RWPE2 (cell line): Measurements from ENCODE around the gene PIK3CD.

Experiments used
- ATAC-seq: fragments of 200-7000 bp; cut with Tn5 transposase; 3 replicates; pipeline ENCODE4 v1.9.1; 2021; ENCODE audit warnings: low read depth
- DNase-seq: peaks from one replicate; pipeline ENCODE4 v3.0.0-alpha.2; 2020; ENCODE audit warnings: low spot score
- H3K27ac ChIP-seq: fragments of 450-650 bp; 2 replicates; pipeline ENCODE4 v1.5.1; 2017; ENCODE audit warnings: mild to moderate bottlenecking; ENCODE audit not compliant: poor library complexity, severe bottlenecking
- H3K27me3 ChIP-seq: fragments of 250-450 bp; sonication (Bioruptor Pico); 2 replicates; pipeline ENCODE4 v1.5.1; 2021; ENCODE audit warnings: mild to moderate bottlenecking, moderate library complexity; ENCODE audit not compliant: insufficient read depth, poor library complexity, severe bottlenecking
- H3K36me3 ChIP-seq: fragments of 250-450 bp; sonication (Bioruptor Pico); 2 replicates; pipeline ENCODE4 v1.5.1; 2020; ENCODE audit warnings: low read depth, mild to moderate bottlenecking, moderate library complexity
- H3K4me1 ChIP-seq: fragments of 250-450 bp; sonication (Bioruptor Pico); 2 replicates; pipeline ENCODE4 v1.5.1; 2021; ENCODE audit warnings: mild to moderate bottlenecking, moderate library complexity; ENCODE audit not compliant: insufficient read depth, poor library complexity, severe bottlenecking
- H3K4me3 ChIP-seq: fragments of 250-450 bp; sonication (Bioruptor Pico); 2 replicates; pipeline ENCODE4 v1.5.1; 2021; ENCODE audit warnings: mild to moderate bottlenecking, moderate library complexity; ENCODE audit not compliant: severe bottlenecking
- H3K9me3 ChIP-seq: fragments of 250-450 bp; sonication (Bioruptor Pico); 2 replicates; pipeline ENCODE4 v1.5.1; 2021; ENCODE audit warnings: mild to moderate bottlenecking, moderate library complexity; ENCODE audit not compliant: severe bottlenecking
- CTCF ChIP-seq: fragments of 450-650 bp; IDR thresholded peaks from one replicate; pipeline ENCODE4 v1.5.1; 2017; ENCODE audit warnings: mild to moderate bottlenecking, moderate library complexity; ENCODE audit not compliant: poor library complexity, severe bottlenecking

Gene PIK3CD

GRCh38 chr1:9654051-9654833 lies 2.7 kb downstream of the PIK3CD start:
- no peak overlapping the region for H3K4me3 ChIP-seq
- no peaks in the 10 kb centered on the region for H3K27me3 ChIP-seq
- DNase-seq: no peak

GRCh38 chr1:9654834-9655723 lies 3.5 kb downstream of the PIK3CD start:
- no peak overlapping the region for H3K27ac ChIP-seq
- H3K4me1 ChIP-seq: peaks cover 11% of the 10 kb centered on the region
- H3K9me3 ChIP-seq: no peaks in the 10 kb centered on the region
- DNase-seq (no peak), ATAC-seq (no peak)
- no peak overlapping the region for H3K4me3 ChIP-seq
- no peaks in the 10 kb centered on the region for H3K36me3 ChIP-seq
- TF ChIP-seq CTCF: no peak
- H3K27me3 ChIP-seq: no peaks in the 10 kb centered on the region

More at GRCh38 chr1:9654051-9654833, 2.7 kb downstream of the PIK3CD start:
- H3K27ac ChIP-seq: no peak overlapping the region
- no peaks in the 10 kb centered on the region for H3K9me3 ChIP-seq
- no peak for TF ChIP-seq CTCF
- no peak for ATAC-seq
- H3K36me3 ChIP-seq: no peaks in the 10 kb centered on the region
- peaks cover 7% of the 10 kb centered on the region for H3K4me1 ChIP-seq

- no peak for ATAC-seq
- Histone ChIP-seq H3K4me3 (no peak overlapping the region), H3K36me3 (no peaks in the 10 kb centered on the region), H3K27ac (no peak overlapping the region), H3K4me1 (peaks cover 11% of the 10 kb centered on the region), H3K9me3 (no peaks in the 10 kb centered on the region), H3K27me3 (no peaks in the 10 kb centered on the region)
- no peak for TF ChIP-seq CTCF
- no peak for DNase-seq
Observed at GRCh38 chr1:9655836-9656235, 4.3 kb downstream of the PIK3CD start.

- H3K36me3 ChIP-seq: no peaks in the 10 kb centered on the region
- DNase-seq: no peak
- no peak overlapping the region for H3K27ac ChIP-seq
- H3K4me1 ChIP-seq: peaks cover 9% of the 10 kb centered on the region
- no peaks in the 10 kb centered on the region for H3K9me3 ChIP-seq
- no peak overlapping the region for H3K4me3 ChIP-seq
- ATAC-seq: no peak
- no peaks in the 10 kb centered on the region for H3K27me3 ChIP-seq
- TF ChIP-seq CTCF: no peak
Observed at GRCh38 chr1:9657521-9658032, 6.0 kb downstream of the PIK3CD start.
